Neural cell (in vitro differentiated cells): ENCODE data around the gene H2BK1. TPM values are rescaled to one million over a fixed set of nuclear protein-coding genes. Genes with fewer than 3 reads are reported as not detected.

Experiments used
- H2AFZ ChIP-seq: fragments of 200-600, 300-800 bp; sonication (generic), shearing (Covaris generic); 2 replicates; pipeline ENCODE4 v1.6.0; 2014; ENCODE audit warnings: low read depth, mild to moderate bottlenecking, antibody characterized with exemption, low read length, moderate library complexity
- H3F3A ChIP-seq: fragments of 200-600 bp; shearing (Covaris generic); 2 replicates; pipeline ENCODE4 v1.6.1; 2016; ENCODE audit warnings: mild to moderate bottlenecking, moderate library complexity, mixed read lengths, antibody characterized with exemption, low read length; ENCODE audit not compliant: insufficient read depth, poor library complexity, severe bottlenecking
- H3K27ac ChIP-seq: fragments of 200-600, 300-800 bp; sonication (generic), shearing (Covaris generic); 2 replicates; pipeline ENCODE4 v1.5.1; 2014; ENCODE audit warnings: mild to moderate bottlenecking, low read length, moderate library complexity
- H3K27me3 ChIP-seq: fragments of 300-800, 200-600 bp; sonication (generic), shearing (Covaris generic); 2 replicates; pipeline ENCODE4 v1.6.0; 2014; ENCODE audit warnings: mild to moderate bottlenecking, low read depth, low read length, moderate library complexity; ENCODE audit not compliant: insufficient read depth
- H3K36me3 ChIP-seq: fragments of 300-800, 200-600 bp; sonication (generic), shearing (Covaris generic); 2 replicates; pipeline ENCODE4 v1.5.1; 2014; ENCODE audit warnings: mild to moderate bottlenecking, antibody characterized with exemption, low read length, moderate library complexity; ENCODE audit not compliant: insufficient read depth
- H3K4me2 ChIP-seq: fragments of 300-800, 200-600 bp; sonication (generic), shearing (Covaris generic); 2 replicates; pipeline ENCODE4 v1.6.0; 2014; ENCODE audit warnings: mild to moderate bottlenecking, low read length
- H3K4me3 ChIP-seq: fragments of 300-800, 200-600 bp; sonication (generic), shearing (Covaris generic); 2 replicates; pipeline ENCODE4 v1.5.1; 2014; ENCODE audit warnings: mild to moderate bottlenecking, low read length, moderate library complexity
- H3K79me2 ChIP-seq: fragments of 200-600 bp; shearing (Covaris generic); replicated peaks from 2 replicates; pipeline ENCODE4 v1.6.0; 2014; ENCODE audit warnings: mild to moderate bottlenecking, low read length, moderate library complexity; ENCODE audit not compliant: insufficient read depth
- H3K9ac ChIP-seq: fragments of 300-800, 200-600 bp; sonication (generic), shearing (Covaris generic); 2 replicates; pipeline ENCODE4 v1.6.1; 2016; ENCODE audit warnings: mild to moderate bottlenecking, low read length, mixed read lengths
- H3K9me2 ChIP-seq: fragments of 200-600 bp; shearing (Covaris generic); 2 replicates; pipeline ENCODE4 v1.6.1; 2016; ENCODE audit warnings: mild to moderate bottlenecking, low read length, mixed read lengths; ENCODE audit not compliant: insufficient read depth
- H3K9me3 ChIP-seq: fragments of 200-600, 300-800 bp; sonication (generic), shearing (Covaris generic); 2 replicates; pipeline ENCODE4 v1.6.1; 2016; ENCODE audit warnings: mild to moderate bottlenecking, mixed run types, low read length, moderate library complexity, mixed read lengths
- H4K20me1 ChIP-seq: fragments of 200-600 bp; shearing (Covaris generic); 2 replicates; pipeline ENCODE4 v1.6.1; 2016; ENCODE audit warnings: mild to moderate bottlenecking, mixed run types; ENCODE audit not compliant: insufficient read depth
- CTCF ChIP-seq: fragments of 450-650 bp; IDR thresholded peaks from 2 replicates; pipeline ENCODE4 v1.5.1; 2014; ENCODE audit warnings: antibody characterized with exemption, mild to moderate bottlenecking, moderate library complexity; ENCODE audit not compliant: poor library complexity, severe bottlenecking
- EP300 ChIP-seq: fragments of 450-650 bp; conservative IDR thresholded peaks from 2 replicates; pipeline ENCODE4 v1.6.1; 2014; ENCODE audit warnings: antibody characterized with exemption, mild to moderate bottlenecking, moderate library complexity; ENCODE audit not compliant: poor library complexity, severe bottlenecking
- EZH2 ChIP-seq: fragments of 200-600, 300-800 bp; shearing (Covaris generic), sonication (generic); IDR thresholded peaks from 2 replicates; pipeline ENCODE4 v1.6.1; 2014; ENCODE audit warnings: antibody characterized with exemption, low read length, borderline replicate concordance, mild to moderate bottlenecking; ENCODE audit not compliant: insufficient read depth, poor library complexity, severe bottlenecking
- MXI1 ChIP-seq: fragments of 450-650 bp; conservative IDR thresholded peaks from 2 replicates; pipeline ENCODE4 v1.6.1; 2014; ENCODE audit warnings: antibody characterized with exemption, mild to moderate bottlenecking; ENCODE audit not compliant: poor library complexity, severe bottlenecking
- POLR2AphosphoS5 ChIP-seq: IDR thresholded peaks from 2 replicates; pipeline ENCODE4 v1.6.1; 2012
- RAD21 ChIP-seq: fragments of 450-650 bp; conservative IDR thresholded peaks from 2 replicates; pipeline ENCODE4 v1.6.1; 2014; ENCODE audit warnings: antibody characterized with exemption, mild to moderate bottlenecking, moderate library complexity
- REST ChIP-seq: IDR thresholded peaks from 2 replicates; pipeline ENCODE4 v1.6.1; 2012; ENCODE audit warnings: borderline replicate concordance
- SMC3 ChIP-seq: fragments of 450-650 bp; conservative IDR thresholded peaks from 2 replicates; pipeline ENCODE4 v1.6.1; 2014; ENCODE audit warnings: antibody characterized with exemption, mild to moderate bottlenecking, moderate library complexity; ENCODE audit not compliant: poor library complexity
- polyA plus RNA-seq: library from polyadenylated mRNA; depleted of rRNA; stranded (reverse); fragments of >200 nt; gene quantifications from 2 replicates; pipeline ENCODE4 v1.2.3, GENCODE V29; 2014

Gene H2BK1
- polyA plus RNA-seq, 1 donor from 2014 or later = not detected

GRCh38 chr7:151187409-151188251 lies 22.7 kb downstream of the H2BK1 start:
- no peaks in the 10 kb centered on the region for H3K27me3 ChIP-seq
- no peak overlapping the region for H3K4me2 ChIP-seq
- no peaks in the 10 kb centered on the region for H3F3A ChIP-seq
- H4K20me1 ChIP-seq = no peaks in the 10 kb centered on the region
- H3K9me3 ChIP-seq = no peaks in the 10 kb centered on the region
- TF ChIP-seq POLR2AphosphoS5 (no peak), RAD21 (no peak), MXI1 (no peak), EP300 (no peak), EZH2 (no peak), CTCF (no peak), SMC3 (no peak), REST (no peak)
- H3K36me3 ChIP-seq = no peaks in the 10 kb centered on the region
- H3K27ac ChIP-seq = no peak overlapping the region
- H3K4me3 ChIP-seq = no peak overlapping the region
- H3K79me2 ChIP-seq = no peaks in the 10 kb centered on the region
- no peak overlapping the region for H3K9ac ChIP-seq
- H3K9me2 ChIP-seq = no peaks in the 10 kb centered on the region
- no peak overlapping the region for H2AFZ ChIP-seq

DNA sequence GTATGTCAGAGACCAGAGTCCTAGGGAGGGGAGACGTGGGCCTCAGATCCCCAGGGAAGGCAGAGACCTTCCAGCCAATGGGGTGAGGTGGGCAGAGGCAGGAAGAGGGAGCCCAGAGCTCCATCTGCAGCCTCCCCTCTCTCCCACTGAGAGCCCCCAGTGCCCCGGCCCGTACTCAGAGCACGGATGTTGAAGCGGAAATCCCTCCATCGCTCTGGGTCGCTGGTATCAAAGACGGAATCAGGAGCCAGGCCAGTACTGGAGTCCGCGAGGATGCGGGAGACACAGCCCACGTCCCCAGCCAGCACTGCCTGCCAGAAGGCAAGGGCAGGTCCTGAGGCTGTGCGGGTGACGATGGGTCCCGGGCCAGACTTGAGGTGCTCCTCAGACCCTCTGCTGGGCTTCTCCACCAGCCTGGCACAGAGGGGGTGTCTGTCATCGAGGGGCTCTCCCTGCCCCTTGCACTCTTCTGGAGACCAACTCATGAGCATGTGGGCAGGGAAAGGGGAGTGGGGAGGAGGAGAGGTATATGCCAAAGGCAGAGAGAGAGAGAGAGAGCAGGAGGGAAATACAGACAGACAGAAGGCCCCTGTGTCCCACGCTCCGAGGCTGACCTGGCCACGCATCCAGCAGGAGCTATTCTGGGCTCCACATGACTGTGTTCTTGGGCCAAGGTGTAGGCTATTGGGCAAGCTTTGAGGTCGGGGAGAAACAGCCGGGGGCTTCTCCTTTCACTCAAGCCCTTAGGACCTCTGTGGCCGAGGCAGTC lies 23.5 kb downstream of the H2BK1 start, which contains the start of gene ASB10:
Gene ASB10, minus strand, starts transcription at position 611 of the 769 bp plus-strand sequence. Its CDS starts 120 bp downstream, at position 491.
- Histone ChIP-seq H3K4me3 (no peak within 1 kb of the TSS), H3K9me2 (no peaks in the 10 kb centered on the region), H3K27ac (no peak within 1 kb of the TSS), H3K36me3 (no peaks in the 10 kb centered on the region), H2AFZ (no peak within 1 kb of the TSS), H3K79me2 (no peaks in the 10 kb centered on the region), H3K4me2 (no peak within 1 kb of the TSS), H3K27me3 (no peaks in the 10 kb centered on the region), H3F3A (no peaks in the 10 kb centered on the region), H3K9me3 (no peaks in the 10 kb centered on the region), H3K9ac (no peak within 1 kb of the TSS), H4K20me1 (no peaks in the 10 kb centered on the region)
- TF ChIP-seq CTCF = no peak
- TF ChIP-seq RAD21 = no peak
- no peak for TF ChIP-seq REST
- no peak for TF ChIP-seq POLR2AphosphoS5
